22Rv1 (cell line): ENCODE results near the gene TGFBI.

Source experiments
- ZFX ChIP-seq: fragments of 450-650 bp; IDR thresholded peaks from 2 replicates; pipeline ENCODE4 v1.6.1; 2017; ENCODE audit warnings: antibody characterized with exemption, borderline replicate concordance
- TF ChIP-seq, protein P1 (sequence below): fragments of 450-650 bp; IDR thresholded peaks from 2 replicates; pipeline ENCODE4 v1.5.1; 2017; ENCODE audit warnings: mild to moderate bottlenecking

DNA sequence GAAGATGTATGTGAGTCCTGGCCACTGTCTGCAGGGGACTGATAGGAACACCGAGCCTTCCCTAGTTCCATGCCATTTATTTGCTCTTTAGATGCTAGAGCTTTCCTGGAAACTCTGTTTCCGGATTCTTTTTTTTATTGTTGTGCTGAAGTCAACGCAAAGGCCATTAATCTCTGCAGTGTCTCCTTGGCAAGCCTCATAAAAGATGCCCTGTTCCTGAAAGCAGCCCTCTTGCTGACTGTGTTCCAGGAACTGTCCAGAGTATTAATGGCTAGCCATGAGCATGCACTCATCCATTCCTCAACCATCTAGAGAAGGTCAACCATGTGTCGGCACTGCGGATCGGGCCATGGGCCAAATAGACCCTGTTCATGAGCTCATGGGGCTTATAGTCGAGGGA is 61.0 kb downstream of the TGFBI start:
- TF ChIP-seq, protein P1, sequence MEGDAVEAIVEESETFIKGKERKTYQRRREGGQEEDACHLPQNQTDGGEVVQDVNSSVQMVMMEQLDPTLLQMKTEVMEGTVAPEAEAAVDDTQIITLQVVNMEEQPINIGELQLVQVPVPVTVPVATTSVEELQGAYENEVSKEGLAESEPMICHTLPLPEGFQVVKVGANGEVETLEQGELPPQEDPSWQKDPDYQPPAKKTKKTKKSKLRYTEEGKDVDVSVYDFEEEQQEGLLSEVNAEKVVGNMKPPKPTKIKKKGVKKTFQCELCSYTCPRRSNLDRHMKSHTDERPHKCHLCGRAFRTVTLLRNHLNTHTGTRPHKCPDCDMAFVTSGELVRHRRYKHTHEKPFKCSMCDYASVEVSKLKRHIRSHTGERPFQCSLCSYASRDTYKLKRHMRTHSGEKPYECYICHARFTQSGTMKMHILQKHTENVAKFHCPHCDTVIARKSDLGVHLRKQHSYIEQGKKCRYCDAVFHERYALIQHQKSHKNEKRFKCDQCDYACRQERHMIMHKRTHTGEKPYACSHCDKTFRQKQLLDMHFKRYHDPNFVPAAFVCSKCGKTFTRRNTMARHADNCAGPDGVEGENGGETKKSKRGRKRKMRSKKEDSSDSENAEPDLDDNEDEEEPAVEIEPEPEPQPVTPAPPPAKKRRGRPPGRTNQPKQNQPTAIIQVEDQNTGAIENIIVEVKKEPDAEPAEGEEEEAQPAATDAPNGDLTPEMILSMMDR: no peak
- no peak for TF ChIP-seq ZFX
